Natural killer cell (primary cell): Measurements from ENCODE around the gene CNTFR. TPM values are rescaled to one million over a fixed set of nuclear protein-coding genes. Genes with fewer than 3 reads are reported as not detected.

Source experiments
- ATAC-seq, 3 donors: fragments of 150-1000 bp in 2 of 3; fragments of 200-7000 bp in 1 of 3; cut with Tn5 transposase; 1 replicate in 1 of 3; 2 replicates in 2 of 3; pipeline ENCODE4 v1.10.0; 2021; ENCODE audit warnings: mild to moderate bottlenecking in 2 of 3, moderate library complexity in 2 of 3
- DNase-seq, 2 donors: peaks; one replicate each; pipeline versions ENCODE4 v3.0.0 to v3.0.0-alpha.2; 2013 to 2021; ENCODE audit warnings: mixed read lengths in 1 of 2
- H3K27ac ChIP-seq: one replicate; pipeline ENCODE4 v1.5.1; 2013; ENCODE audit warnings: mild to moderate bottlenecking, low read length
- H3K27me3 ChIP-seq: one replicate; pipeline ENCODE4 v1.6.1; 2013; ENCODE audit warnings: low read length; ENCODE audit not compliant: control insufficient read depth, insufficient read depth
- H3K36me3 ChIP-seq: one replicate; pipeline ENCODE4 v1.6.1; 2013; ENCODE audit warnings: low read length; ENCODE audit not compliant: control insufficient read depth, insufficient read depth
- H3K4me1 ChIP-seq: one replicate; pipeline ENCODE4 v1.6.1; 2013; ENCODE audit warnings: low read length; ENCODE audit not compliant: control insufficient read depth, insufficient read depth
- H3K4me3 ChIP-seq: one replicate; pipeline ENCODE4 v1.5.1; 2013; ENCODE audit warnings: low read length
- H3K9me3 ChIP-seq: one replicate; pipeline ENCODE4 v1.6.1; 2013; ENCODE audit warnings: low read length; ENCODE audit not compliant: control insufficient read depth, insufficient read depth
- H3K27ac Mint-ChIP-seq, 2 donors: one replicate each; pipeline ENCODE4 v1.8.0; 2022; ENCODE audit warnings: mild to moderate bottlenecking in 2 of 2, mixed read lengths in 2 of 2, moderate library complexity in 1 of 2
- H3K27me3 Mint-ChIP-seq, 2 donors: one replicate each; pipeline ENCODE4 v1.8.0; 2022; ENCODE audit warnings: low read depth in 2 of 2, mixed read lengths in 2 of 2
- H3K36me3 Mint-ChIP-seq: one replicate; pipeline ENCODE4 v1.8.0; 2022; ENCODE audit warnings: mixed read lengths
- H3K4me1 Mint-ChIP-seq, 2 donors: one replicate each; pipeline ENCODE4 v1.8.0; 2022; ENCODE audit warnings: mixed read lengths in 2 of 2
- H3K4me3 Mint-ChIP-seq: one replicate; pipeline ENCODE4 v1.8.0; 2022; ENCODE audit warnings: mild to moderate bottlenecking, moderate library complexity, mixed read lengths
- H3K9me3 Mint-ChIP-seq, 2 donors: one replicate each; pipeline ENCODE4 v1.8.0; 2022; ENCODE audit warnings: mixed read lengths in 2 of 2
- CTCF ChIP-seq: fragments of 200-600 bp; IDR thresholded peaks from one replicate; pipeline ENCODE4 v1.8.0; 2022; ENCODE audit warnings: antibody characterized with exemption
- WGBS: methylation state at CpG from one replicate; pipeline ENCODE4 v1.1.7; 2013; ENCODE audit warnings: missing lambda C conversion rate; ENCODE audit not compliant: insufficient coverage; 5-methylcytosine and 5-hydroxymethylcytosine counted together
- intact Hi-C: fragments of 100-400 bp; cut with micrococcal nuclease; formaldehyde crosslinking; loops from one replicate; pipeline ENCODE4 v1.14.2; 2022
- total RNA-seq, 4 donors: library from RNA; stranded (reverse); fragments of 120-200 nt in 1 of 4; gene quantifications; one replicate each; pipeline versions ENCODE4 v1.2.3 to v1.2.4, GENCODE V29; 2013 to 2022

CNTFR gene
- total RNA-seq, 3 donors from 2014 or later (not counting 1 experiment from before 2014, with no cell fraction given): not detected

GRCh38 chr9:34514816-34515215, 74.7 kb downstream of the CNTFR start:
- H3K36me3 Mint-ChIP-seq: no peaks in the 10 kb centered on the region
- DNase-seq (no peak), ATAC-seq (no peak)
- no peaks in the 10 kb centered on the region for H3K36me3 ChIP-seq
- intact Hi-C loops: no loop called here
- H3K9me3 ChIP-seq: no peaks in the 10 kb centered on the region
- no peaks in the 10 kb centered on the region for H3K27me3 ChIP-seq
- H3K27ac Mint-ChIP-seq: no peak overlapping the region
- no peak for TF ChIP-seq CTCF
- H3K27me3 Mint-ChIP-seq: no peaks in the 10 kb centered on the region
- no peak overlapping the region for H3K27ac ChIP-seq
- peaks cover 4% of the 10 kb centered on the region for H3K4me1 ChIP-seq
- H3K4me3 ChIP-seq: no peak overlapping the region
- 98% methylated on average over 3 of the region's 3 CpGs for WGBS
- no peaks in the 10 kb centered on the region for H3K9me3 Mint-ChIP-seq
- H3K4me1 Mint-ChIP-seq: no peaks in the 10 kb centered on the region
- H3K4me3 Mint-ChIP-seq: no peak overlapping the region

GRCh38 chr9:34514401-34514800, 75.1 kb downstream of the CNTFR start:
- intact Hi-C loops: no loop called here
- H3K4me1 Mint-ChIP-seq: no peaks in the 10 kb centered on the region
- WGBS: 87% methylated on average over 8 of the region's 8 CpGs
- no peak for TF ChIP-seq CTCF
- DNase-seq: no peak
- Histone ChIP-seq H3K9me3 (no peaks in the 10 kb centered on the region), H3K4me1 (peaks cover 4% of the 10 kb centered on the region), H3K4me3 (no peak overlapping the region), H3K27ac (no peak overlapping the region), H3K27me3 (no peaks in the 10 kb centered on the region), H3K36me3 (no peaks in the 10 kb centered on the region)
- H3K9me3 Mint-ChIP-seq: no peaks in the 10 kb centered on the region
- ATAC-seq: no peak
- H3K27ac Mint-ChIP-seq: no peak overlapping the region
- no peaks in the 10 kb centered on the region for H3K36me3 Mint-ChIP-seq
- no peaks in the 10 kb centered on the region for H3K27me3 Mint-ChIP-seq
- no peak overlapping the region for H3K4me3 Mint-ChIP-seq

- Histone ChIP-seq H3K27me3 (no peaks in the 10 kb centered on the region), H3K4me3 (no peak overlapping the region), H3K27ac (no peak overlapping the region), H3K4me1 (peaks cover 4% of the 10 kb centered on the region), H3K9me3 (no peaks in the 10 kb centered on the region), H3K36me3 (no peaks in the 10 kb centered on the region)
- H3K9me3 Mint-ChIP-seq: no peaks in the 10 kb centered on the region
- ATAC-seq: no peak
- no peaks in the 10 kb centered on the region for H3K4me1 Mint-ChIP-seq
- TF ChIP-seq CTCF: no peak
- intact Hi-C loops: no loop called here
- H3K36me3 Mint-ChIP-seq: no peaks in the 10 kb centered on the region
- H3K4me3 Mint-ChIP-seq: no peak overlapping the region
- no peak for DNase-seq
- WGBS: 79% methylated on average over 2 of the region's 2 CpGs
- no peak overlapping the region for H3K27ac Mint-ChIP-seq
- no peaks in the 10 kb centered on the region for H3K27me3 Mint-ChIP-seq
Measured at GRCh38 chr9:34513567-34514214, 75.8 kb downstream of the CNTFR start.
